Endothelial cell (in vitro differentiated cells): ENCODE data around the gene EFNA1. TPM values are rescaled to one million over a fixed set of nuclear protein-coding genes. Genes with fewer than 3 reads are reported as not detected.

Experiments used
- DNase-seq: peaks from one replicate; pipeline ENCODE4 v3.0.0; 2021; ENCODE audit warnings: low spot score
- H3K27ac Mint-ChIP-seq: one replicate; pipeline ENCODE4 v1.8.0; 2021; ENCODE audit warnings: mixed read lengths, inconsistent platforms; ENCODE audit not compliant: unreplicated experiment
- H3K27me3 Mint-ChIP-seq: one replicate; pipeline ENCODE4 v1.8.0; 2021; ENCODE audit warnings: mild to moderate bottlenecking, moderate library complexity, mixed read lengths, inconsistent platforms; ENCODE audit not compliant: unreplicated experiment
- H3K36me3 Mint-ChIP-seq: one replicate; pipeline ENCODE4 v1.8.0; 2021; ENCODE audit warnings: mild to moderate bottlenecking, low read depth, mixed read lengths, inconsistent platforms; ENCODE audit not compliant: unreplicated experiment
- H3K4me1 Mint-ChIP-seq: one replicate; pipeline ENCODE4 v1.8.0; 2021; ENCODE audit warnings: mild to moderate bottlenecking, mixed read lengths, inconsistent platforms; ENCODE audit not compliant: unreplicated experiment
- H3K4me3 Mint-ChIP-seq: one replicate; pipeline ENCODE4 v1.8.0; 2021; ENCODE audit warnings: mild to moderate bottlenecking, mixed read lengths, inconsistent platforms; ENCODE audit not compliant: unreplicated experiment
- H3K9me3 Mint-ChIP-seq: one replicate; pipeline ENCODE4 v1.8.0; 2021; ENCODE audit warnings: mixed read lengths, inconsistent platforms; ENCODE audit not compliant: unreplicated experiment
- total RNA-seq: library from RNA; stranded (reverse); fragmentation: NEBNext Ultra II Directional; extraction: Animal tissue kit (Norgen Biotek cat#: 25700); gene quantifications from one replicate; pipeline ENCODE4 v1.2.1, GENCODE V29; 2021; ENCODE audit not compliant: unreplicated experiment
- TF ChIP-seq, protein P1 (sequence below): fragments of 200-600 bp; sonication (generic); IDR thresholded peaks from one replicate; pipeline ENCODE4 v1.5.0; 2021; ENCODE audit warnings: antibody characterized with exemption; ENCODE audit not compliant: unreplicated experiment

The EFNA1 gene
- total RNA-seq, 1 donor from 2014 or later: 413 TPM

GRCh38 chr1:155105604-155106011 is 22.1 kb upstream of the EFNA1 start:
- peak overlapping the region; percentile 9 for H3K4me3 Mint-ChIP-seq
- DNase-seq: no peak
- peaks cover 7% of the 10 kb centered on the region for H3K27me3 Mint-ChIP-seq
- H3K36me3 Mint-ChIP-seq: no peaks in the 10 kb centered on the region
- no peak overlapping the region for H3K27ac Mint-ChIP-seq
- H3K9me3 Mint-ChIP-seq: no peaks in the 10 kb centered on the region
- TF ChIP-seq, protein P1, sequence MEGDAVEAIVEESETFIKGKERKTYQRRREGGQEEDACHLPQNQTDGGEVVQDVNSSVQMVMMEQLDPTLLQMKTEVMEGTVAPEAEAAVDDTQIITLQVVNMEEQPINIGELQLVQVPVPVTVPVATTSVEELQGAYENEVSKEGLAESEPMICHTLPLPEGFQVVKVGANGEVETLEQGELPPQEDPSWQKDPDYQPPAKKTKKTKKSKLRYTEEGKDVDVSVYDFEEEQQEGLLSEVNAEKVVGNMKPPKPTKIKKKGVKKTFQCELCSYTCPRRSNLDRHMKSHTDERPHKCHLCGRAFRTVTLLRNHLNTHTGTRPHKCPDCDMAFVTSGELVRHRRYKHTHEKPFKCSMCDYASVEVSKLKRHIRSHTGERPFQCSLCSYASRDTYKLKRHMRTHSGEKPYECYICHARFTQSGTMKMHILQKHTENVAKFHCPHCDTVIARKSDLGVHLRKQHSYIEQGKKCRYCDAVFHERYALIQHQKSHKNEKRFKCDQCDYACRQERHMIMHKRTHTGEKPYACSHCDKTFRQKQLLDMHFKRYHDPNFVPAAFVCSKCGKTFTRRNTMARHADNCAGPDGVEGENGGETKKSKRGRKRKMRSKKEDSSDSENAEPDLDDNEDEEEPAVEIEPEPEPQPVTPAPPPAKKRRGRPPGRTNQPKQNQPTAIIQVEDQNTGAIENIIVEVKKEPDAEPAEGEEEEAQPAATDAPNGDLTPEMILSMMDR: no peak
- H3K4me1 Mint-ChIP-seq: peaks cover 21% of the 10 kb centered on the region

DNA sequence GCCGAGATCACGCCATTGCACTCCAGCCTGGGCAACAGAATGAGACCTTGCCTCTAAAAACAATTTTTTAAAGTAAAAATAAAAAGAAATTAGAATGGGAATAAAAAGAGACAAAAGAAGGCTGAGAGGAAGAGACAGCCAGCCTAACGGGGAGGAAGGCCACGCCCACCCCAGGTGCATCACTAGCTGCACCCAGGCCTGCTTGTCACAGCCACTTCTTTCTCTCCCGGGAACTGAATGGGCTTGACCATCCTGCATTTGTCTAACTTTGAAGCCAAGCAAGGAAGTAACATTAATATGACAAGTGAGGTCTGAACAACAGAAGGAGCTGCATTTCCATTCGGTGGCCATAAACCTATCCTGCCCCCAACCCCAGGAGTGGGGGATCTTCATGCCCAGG is 20.8 kb upstream of the EFNA1 start:
- no peaks in the 10 kb centered on the region for H3K9me3 Mint-ChIP-seq
- peaks cover 23% of the 10 kb centered on the region for H3K4me1 Mint-ChIP-seq
- no peak overlapping the region for H3K27ac Mint-ChIP-seq
- H3K36me3 Mint-ChIP-seq: no peaks in the 10 kb centered on the region
- TF ChIP-seq, protein P1: no peak
- no peak for DNase-seq
- peaks cover 8% of the 10 kb centered on the region for H3K27me3 Mint-ChIP-seq
- H3K4me3 Mint-ChIP-seq: no peak overlapping the region

DNA sequence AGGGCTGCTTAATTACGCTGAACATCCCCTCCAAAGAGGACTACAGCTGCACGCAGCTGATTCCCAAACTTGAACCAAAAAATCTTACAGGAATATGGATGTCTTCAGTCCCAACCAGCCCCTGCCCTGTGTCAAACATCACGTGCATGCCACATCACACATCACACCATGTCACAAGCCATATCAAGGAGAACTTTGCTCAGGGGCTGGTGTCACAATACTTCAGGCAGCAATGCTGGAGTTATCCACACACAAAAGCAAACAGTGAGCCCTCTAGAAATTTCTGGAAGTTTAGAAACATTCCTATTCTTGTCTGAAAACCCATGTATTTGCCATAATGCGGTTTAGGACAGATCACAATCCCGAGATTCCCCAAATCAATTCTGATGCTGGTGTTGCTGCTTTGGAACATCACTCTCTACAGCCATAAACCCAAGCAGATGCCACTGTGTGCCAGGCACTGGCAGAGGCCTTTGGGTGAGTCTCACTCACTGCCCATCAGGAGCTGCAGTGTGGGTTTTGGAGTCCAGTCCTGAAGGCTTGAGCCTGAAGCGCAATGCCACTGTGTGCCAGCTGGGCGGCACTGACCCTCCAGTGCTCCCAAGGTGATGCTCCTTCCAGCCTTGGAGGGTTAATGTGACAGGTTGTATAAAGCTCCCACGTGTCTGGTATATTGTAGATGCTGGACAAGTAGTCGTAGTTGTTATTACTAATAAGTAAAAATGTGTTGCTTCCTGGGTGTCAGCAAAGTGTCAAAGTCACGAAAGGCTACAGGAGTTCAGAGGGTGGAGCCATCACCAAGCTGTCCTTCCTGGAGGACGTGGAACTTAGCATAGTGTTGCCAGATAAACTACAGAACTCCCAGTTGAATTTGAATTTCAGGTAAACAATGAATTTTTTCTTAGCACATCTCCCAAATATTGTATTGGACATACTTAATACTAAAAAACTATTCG is 20.1 kb upstream of the EFNA1 start:
- TF ChIP-seq, protein P1: no peak
- DNase-seq: no peak
- no peak overlapping the region for H3K4me3 Mint-ChIP-seq
- no peak overlapping the region for H3K27ac Mint-ChIP-seq
- no peaks in the 10 kb centered on the region for H3K36me3 Mint-ChIP-seq
- H3K4me1 Mint-ChIP-seq: peaks cover 23% of the 10 kb centered on the region
- H3K9me3 Mint-ChIP-seq: no peaks in the 10 kb centered on the region
- peaks cover 8% of the 10 kb centered on the region for H3K27me3 Mint-ChIP-seq

GRCh38 chr1:155108296-155108695 is 19.4 kb upstream of the EFNA1 start:
- no peaks in the 10 kb centered on the region for H3K9me3 Mint-ChIP-seq
- TF ChIP-seq, protein P1: no peak
- H3K27me3 Mint-ChIP-seq: peaks cover 8% of the 10 kb centered on the region

DNA sequence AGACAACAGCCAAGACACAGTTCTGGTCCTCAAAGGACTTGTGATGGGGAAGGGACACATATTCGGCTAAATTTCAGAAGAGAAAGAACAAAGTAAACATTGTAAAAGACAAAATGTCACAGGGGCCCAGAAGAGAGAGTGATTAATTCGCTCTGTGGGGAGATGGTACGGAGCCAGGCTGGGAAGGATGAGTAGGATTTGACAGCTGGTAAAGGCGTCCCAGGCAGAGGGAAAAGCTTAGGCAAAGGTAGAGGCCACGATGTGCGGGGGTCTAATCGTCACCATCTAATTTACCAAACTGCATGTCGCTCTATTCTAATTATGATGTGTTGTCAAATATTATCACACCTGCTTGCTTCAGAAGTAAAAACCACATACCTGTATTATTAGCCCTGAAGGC is 17.3 kb upstream of the EFNA1 start:
- H3K27me3 Mint-ChIP-seq: peaks cover 7% of the 10 kb centered on the region
- no peak for DNase-seq
- peaks cover 16% of the 10 kb centered on the region for H3K4me1 Mint-ChIP-seq
- no peaks in the 10 kb centered on the region for H3K9me3 Mint-ChIP-seq
- H3K4me3 Mint-ChIP-seq: no peak overlapping the region
- TF ChIP-seq, protein P1: no peak
- no peaks in the 10 kb centered on the region for H3K36me3 Mint-ChIP-seq
- H3K27ac Mint-ChIP-seq: no peak overlapping the region

More at GRCh38 chr1:155108296-155108695, 19.4 kb upstream of the EFNA1 start:
- peaks cover 23% of the 10 kb centered on the region for H3K4me1 Mint-ChIP-seq
- no peak overlapping the region for H3K27ac Mint-ChIP-seq
- H3K4me3 Mint-ChIP-seq: no peak overlapping the region
- H3K36me3 Mint-ChIP-seq: no peaks in the 10 kb centered on the region
- DNase-seq: no peak
